H1 (cell line): ENCODE results near the gene ACYP2. TPM values are rescaled to one million over a fixed set of nuclear protein-coding genes. Genes with fewer than 3 reads are reported as not detected.

Experiments used
- CTCF ChIA-PET: fragments of 300-600 bp; sonication (Branson Sonifier 250); formaldehyde crosslinking; loops from one replicate; lab custom pipeline; 2021; ENCODE audit not compliant: partially characterized antibody; lab: Charles Lee
- POLR2A ChIA-PET: fragments of 300-600 bp; sonication (Branson Sonifier 250); formaldehyde crosslinking; loops from one replicate; lab custom pipeline; 2021; ENCODE audit warnings: inconsistent platforms; ENCODE audit not compliant: partially characterized antibody; lab: Charles Lee
- DNase-seq, 2 experiments: peaks; one replicate each; pipeline versions ENCODE4 v3.0.0 to v3.0.0-alpha.2; 2010 to 2022; ENCODE audit warnings: low spot score in 2 of 2, low read depth in 1 of 2, mixed read lengths in 1 of 2
- FAIRE-seq: peaks from 2 replicates; lab custom pipeline; 2011; peaks lifted over from hg19 to GRCh38; lab: Jason Lieb, UNC
- H2AFZ ChIP-seq: 2 replicates; pipeline ENCODE4 v1.8.1; 2012; ENCODE audit warnings: low read length, inconsistent platforms
- H2AK5ac ChIP-seq: 2 replicates; pipeline ENCODE4 v1.6.1; 2013; ENCODE audit warnings: low read depth, low read length
- H2BK120ac ChIP-seq: replicated peaks from 2 replicates; pipeline ENCODE3; 2013; ENCODE audit warnings: low read depth, low read length, inconsistent platforms
- H2BK12ac ChIP-seq: 2 replicates; pipeline ENCODE4 v1.6.1; 2013; ENCODE audit warnings: low read depth, low read length
- H2BK15ac ChIP-seq: 2 replicates; pipeline ENCODE4 v1.6.1; 2013; ENCODE audit warnings: low read length
- H2BK20ac ChIP-seq: 2 replicates; pipeline ENCODE4 v1.6.1; 2013; ENCODE audit warnings: low read length
- H2BK5ac ChIP-seq: 2 replicates; pipeline ENCODE4 v1.6.1; 2013; ENCODE audit warnings: low read depth, low read length
- H3K14ac ChIP-seq: 2 replicates; pipeline ENCODE4 v1.6.1; 2013; ENCODE audit warnings: inconsistent platforms; ENCODE audit not compliant: insufficient read length
- H3K18ac ChIP-seq: 2 replicates; pipeline ENCODE4 v1.6.1; 2013; ENCODE audit warnings: low read length; ENCODE audit errors: extremely low read depth
- H3K23ac ChIP-seq: 2 replicates; pipeline ENCODE4 v1.6.1; 2013; ENCODE audit warnings: inconsistent platforms; ENCODE audit not compliant: insufficient read length
- H3K23me2 ChIP-seq: 2 replicates; pipeline ENCODE4 v1.6.1; 2013; ENCODE audit warnings: low read depth, low read length
- H3K27ac ChIP-seq: 2 replicates; pipeline ENCODE4 v1.6.1; 2011; ENCODE audit warnings: low read depth, low read length, inconsistent platforms
- H3K27me3 ChIP-seq, 4 experiments: replicated peaks in 1 of 4; 1 replicate in 1 of 4; 2 replicates in 3 of 4; pipeline versions ENCODE4 v1.6.1 to v1.8.1; 2011 to 2013; ENCODE audit warnings: low read length in 3 of 4, mild to moderate bottlenecking in 3 of 4, inconsistent platforms in 2 of 4, mixed read lengths in 2 of 4, moderate library complexity in 1 of 4; ENCODE audit not compliant: control insufficient read depth in 3 of 4, insufficient read depth in 3 of 4; ENCODE audit errors: extremely low read depth in 1 of 4
- H3K36me3 ChIP-seq, 4 experiments: 2 replicates each; pipeline versions ENCODE4 v1.6.1 to v1.8.1; 2011 to 2013; ENCODE audit warnings: mild to moderate bottlenecking in 4 of 4, low read length in 3 of 4, moderate library complexity in 2 of 4, control low read depth in 1 of 4, inconsistent platforms in 1 of 4; ENCODE audit not compliant: insufficient read depth in 4 of 4, control insufficient read depth in 2 of 4
- H3K4ac ChIP-seq: replicated peaks from 2 replicates; pipeline ENCODE3; 2013; ENCODE audit warnings: low read length, low read depth, mixed read lengths, inconsistent platforms; ENCODE audit not compliant: insufficient read length
- H3K4me1 ChIP-seq, 4 experiments: replicated peaks in 1 of 4; 1 replicate in 1 of 4; 2 replicates in 3 of 4; pipeline versions ENCODE4 v1.6.1 to v1.8.1; 2011 to 2013; ENCODE audit warnings: low read length in 3 of 4, inconsistent platforms in 2 of 4, mixed read lengths in 1 of 4; ENCODE audit not compliant: insufficient read depth in 4 of 4, control insufficient read depth in 3 of 4
- H3K4me2 ChIP-seq, 2 experiments: 2 replicates each; pipeline versions ENCODE4 v1.6.1 to v1.8.1; 2011 to 2013; ENCODE audit warnings: low read depth in 2 of 2, low read length in 2 of 2, control low read depth in 1 of 2, inconsistent platforms in 1 of 2, mild to moderate bottlenecking in 1 of 2; ENCODE audit not compliant: insufficient read depth in 1 of 2
- H3K4me3 ChIP-seq, 4 experiments: fragments of 200-600, 300-600 bp in 1 of 4; sonication (generic), shearing (Covaris generic), sonication (Bioruptor Twin) in 1 of 4; 2 replicates each; pipeline versions ENCODE4 v1.5.1 to v1.8.1; 2011 to 2016; ENCODE audit warnings: low read length in 4 of 4, low read depth in 3 of 4, control low read depth in 2 of 4, inconsistent platforms in 2 of 4, mild to moderate bottlenecking in 2 of 4, mixed read lengths in 1 of 4, moderate library complexity in 1 of 4; ENCODE audit not compliant: insufficient read depth in 2 of 4; ENCODE audit errors: extremely low read depth in 1 of 4
- H3K56ac ChIP-seq: replicated peaks from 2 replicates; pipeline ENCODE3; 2013; ENCODE audit warnings: low read depth, mild to moderate bottlenecking, mixed read lengths, low read length, inconsistent platforms; ENCODE audit not compliant: insufficient read length
- H3K79me1 ChIP-seq: 2 replicates; pipeline ENCODE4 v1.6.1; 2013; ENCODE audit warnings: low read depth, low read length, control low read depth
- H3K79me2 ChIP-seq, 2 experiments: 2 replicates each; pipeline versions ENCODE4 v1.6.1 to v1.8.1; 2012 to 2013; ENCODE audit warnings: low read length in 2 of 2, mild to moderate bottlenecking in 2 of 2, inconsistent platforms in 1 of 2; ENCODE audit not compliant: insufficient read depth in 2 of 2, control insufficient read depth in 1 of 2
- H3K9ac ChIP-seq, 4 experiments: replicated peaks in 1 of 4; 1 replicate in 1 of 4; 2 replicates in 3 of 4; pipeline versions ENCODE4 v1.6.1 to v1.8.1; 2011 to 2013; ENCODE audit warnings: low read depth in 3 of 4, low read length in 3 of 4, control low read depth in 2 of 4, mild to moderate bottlenecking in 2 of 4, moderate library complexity in 2 of 4, inconsistent platforms in 1 of 4; ENCODE audit errors: extremely low read depth in 1 of 4
- H3K9me3 ChIP-seq, 2 experiments: 2 replicates each; pipeline versions ENCODE4 v1.6.1 to v1.8.1; 2012 to 2013; ENCODE audit warnings: mild to moderate bottlenecking in 2 of 2, moderate library complexity in 2 of 2, control low read depth in 1 of 2, inconsistent platforms in 1 of 2, low read depth in 1 of 2, low read length in 1 of 2, mixed read lengths in 1 of 2; ENCODE audit not compliant: insufficient read depth in 2 of 2
- H4K20me1 ChIP-seq, 2 experiments: replicated peaks in 1 of 2; 2 replicates each; pipeline versions ENCODE3 to v1.8.1; 2011 to 2013; ENCODE audit warnings: inconsistent platforms in 2 of 2, low read length in 2 of 2, mild to moderate bottlenecking in 1 of 2; ENCODE audit not compliant: insufficient read depth in 2 of 2, control insufficient read depth in 1 of 2
- H4K5ac ChIP-seq: 2 replicates; pipeline ENCODE4 v1.6.1; 2013; ENCODE audit warnings: low read length, low read depth, mixed read lengths, inconsistent platforms; ENCODE audit not compliant: insufficient read length
- H4K8ac ChIP-seq: 2 replicates; pipeline ENCODE4 v1.8.0; 2013; ENCODE audit warnings: mild to moderate bottlenecking, moderate library complexity, low read length, inconsistent platforms; ENCODE audit not compliant: insufficient read depth; ENCODE audit errors: extremely low read depth
- H4K91ac ChIP-seq: replicated peaks from 2 replicates; pipeline ENCODE3; 2013; ENCODE audit warnings: low read length, mixed read lengths, inconsistent platforms; ENCODE audit not compliant: insufficient read length
- ASH2L ChIP-seq: fragments of 200-600, 300-600 bp; sonication (generic); IDR thresholded peaks from one replicate; pipeline ENCODE4 v1.7.1; 2017; ENCODE audit warnings: low read length
- CBX5 ChIP-seq: fragments of 300-800, 300-1000 bp; sonication (generic); IDR thresholded peaks from 2 replicates; pipeline ENCODE4 v1.7.1; 2016; ENCODE audit warnings: antibody characterized with exemption, low read length, low read depth
- CHD1 ChIP-seq: IDR thresholded peaks from 2 replicates; pipeline ENCODE4 v1.6.1; 2012; ENCODE audit warnings: low read depth, low read length, improper control_type of control experiment
- EP300 ChIP-seq, 2 experiments: IDR thresholded peaks; 1 replicate in 1 of 2; 2 replicates in 1 of 2; pipeline ENCODE4 v1.6.1; 2011 to 2012; ENCODE audit warnings: low read depth in 2 of 2, low read length in 2 of 2, mild to moderate bottlenecking in 2 of 2, borderline replicate concordance in 1 of 2, inconsistent platforms in 1 of 2, moderate library complexity in 1 of 2
- MAFK ChIP-seq: IDR thresholded peaks from 2 replicates; pipeline ENCODE4 v1.6.1; 2012; ENCODE audit warnings: low read depth, mild to moderate bottlenecking, improper control_type of control experiment, low read length
- SIX5 ChIP-seq: IDR thresholded peaks from 2 replicates; pipeline ENCODE4 v1.6.1; 2011; ENCODE audit warnings: mild to moderate bottlenecking, low read depth, low read length
- SP4 ChIP-seq: IDR thresholded peaks from 2 replicates; pipeline ENCODE4 v1.6.1; 2012; ENCODE audit warnings: low read length, inconsistent platforms
- TAF7 ChIP-seq: optimal IDR thresholded peaks from 2 replicates; pipeline ENCODE3; 2011; ENCODE audit warnings: low read depth, mild to moderate bottlenecking, inconsistent platforms, low read length, moderate library complexity, borderline replicate concordance
- TCF12 ChIP-seq: IDR thresholded peaks from 2 replicates; pipeline ENCODE4 v1.6.1; 2011; ENCODE audit warnings: low read depth, mild to moderate bottlenecking, low read length
- YY1 ChIP-seq: IDR thresholded peaks from 2 replicates; pipeline ENCODE4 v1.6.1; 2011; ENCODE audit warnings: low read depth, mild to moderate bottlenecking, low read length
- WGBS, 2 experiments: shearing (Covaris generic) in 1 of 2; methylation state at CpG; one replicate each; pipeline versions ENCODE4 v1.1.6 to v1.1.7; 2013 to 2015; ENCODE audit warnings: low lambda C conversion rate in 2 of 2, mixed read lengths in 2 of 2, inconsistent platforms in 1 of 2, low coverage in 1 of 2, missing lambda C conversion rate in 1 of 2; ENCODE audit not compliant: insufficient replicate concordance in 2 of 2, insufficient coverage in 1 of 2, insufficient read length in 1 of 2; ENCODE audit errors: extremely low coverage in 1 of 2, missing lambda C conversion rate in 1 of 2; 5-methylcytosine and 5-hydroxymethylcytosine counted together
- polyA plus RNA-seq, 7 experiments: library from polyadenylated mRNA; depleted of rRNA in 3 of 7; stranded (reverse) in 5 of 7; unstranded in 2 of 7; fragments of >200 nt in 5 of 7; fragments of 200-250 nt in 2 of 7; gene quantifications; 1 replicate in 5 of 7; 2 replicates in 1 of 7; 4 replicates in 1 of 7; pipeline versions ENCODE4 v1.2.1 to v1.2.3, GENCODE V29; 2011 to 2013; ENCODE audit warnings: missing spikeins in 2 of 7, mixed read lengths in 2 of 7
- total RNA-seq: library from RNA; stranded (reverse); fragmentation: NEBNext Ultra II Directional; extraction: Animal tissue kit (Norgen Biotek cat#: 25700); gene quantifications from 2 replicates; pipeline ENCODE4 v1.2.1, GENCODE V29; 2021

Gene ACYP2
- total and polyA plus RNA-seq, 2 of the 8 experiments (the other 6 are each of a cell fraction or from before 2014, with no cell fraction given) = 3.4 to 4.4 TPM

DNA sequence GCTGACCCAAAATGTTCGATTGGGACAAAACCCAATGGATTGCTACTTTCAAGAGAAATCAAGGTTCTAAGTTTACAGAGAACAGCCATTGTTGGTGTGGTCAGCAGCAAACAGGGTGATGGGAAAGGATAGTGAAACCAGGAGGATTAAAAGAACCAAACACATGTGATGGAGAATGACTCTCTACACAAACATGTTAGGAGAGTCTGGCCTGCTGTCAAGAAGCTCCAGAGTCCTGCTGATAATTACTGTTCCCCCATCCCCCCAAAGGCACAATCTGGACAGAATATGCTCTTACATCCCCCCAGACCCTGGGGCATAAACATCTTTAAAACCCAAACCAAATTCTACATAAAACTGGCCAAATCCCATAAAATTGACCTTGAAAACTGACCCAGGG, 32.0 kb upstream of the ACYP2 start:
- ChIA-PET POLR2A (no interaction called here), CTCF (interaction anchor here (0.5 to 1.4 kb wide), 6 partner anchors 13 to 232 kb away, joined by 3 to 6 read pairs (median 3); no protein-coding TSS in a partner anchor)
- no peaks in the 10 kb centered on the region for H4K20me1 ChIP-seq
- H2BK5ac ChIP-seq = no peak overlapping the region
- H3K79me1 ChIP-seq = no peaks in the 10 kb centered on the region
- no peak overlapping the region for H2BK12ac ChIP-seq
- no peak overlapping the region for H3K23ac ChIP-seq
- H3K4ac ChIP-seq = no peak overlapping the region
- no peak overlapping the region for H3K27ac ChIP-seq
- H3K4me3 ChIP-seq = no peak overlapping the region
- 94% methylated on average over 1 of the region's 1 CpG; no CpG with 5 or more reads in 1 of the 2 experiments for WGBS, 2 experiments
- H3K9ac ChIP-seq = no peak overlapping the region
- H2BK120ac ChIP-seq = no peak overlapping the region
- H3K14ac ChIP-seq = no peak overlapping the region
- no peak overlapping the region for H3K56ac ChIP-seq
- no peak overlapping the region for H4K8ac ChIP-seq
- H4K91ac ChIP-seq = no peak overlapping the region
- no peaks in the 10 kb centered on the region for H3K9me3 ChIP-seq
- H3K18ac ChIP-seq = no peak overlapping the region
- no peaks in the 10 kb centered on the region for H3K27me3 ChIP-seq
- H3K4me1 ChIP-seq = peaks cover 0 to 3% (median 0%) of the 10 kb centered on the region in 4 experiments; a peak in 1 of 7 replicates
- H2AK5ac ChIP-seq = no peak overlapping the region
- FAIRE-seq = no peak
- DNase-seq = no peak
- no peaks in the 10 kb centered on the region for H3K79me2 ChIP-seq
- no peak for TF ChIP-seq CBX5
- TF ChIP-seq ASH2L = no peak
- TF ChIP-seq SP4 = no peak
- no peak for TF ChIP-seq SIX5
- no peak for TF ChIP-seq TCF12
- no peak for TF ChIP-seq YY1
- no peak for TF ChIP-seq CHD1
- no peak for TF ChIP-seq EP300 (IDR thresholded peaks at IDR 0.05; ENCODE audit: borderline replicate concordance in 1 of 2, low read depth in 2 of 2, low read length in 2 of 2)
- no peak for TF ChIP-seq MAFK
- no peak for TF ChIP-seq TAF7
- TF ChIP-seq, all 59 proteins: peak for 0
- no peaks in the 10 kb centered on the region for H3K23me2 ChIP-seq
- H2BK20ac ChIP-seq = no peak overlapping the region
- no peak overlapping the region for H2AFZ ChIP-seq
- H4K5ac ChIP-seq = no peak overlapping the region
- H2BK15ac ChIP-seq = no peak overlapping the region
- H3K4me2 ChIP-seq = no peak overlapping the region
- H3K36me3 ChIP-seq = no peaks in the 10 kb centered on the region
